ENCODE measurements around the gene CIBAR2.
"Not testable (repeated sequence)": the region's sequence is repeated elsewhere in the genome, so short reads cannot be mapped to it uniquely, and the experiment has no call there.

The CIBAR2 gene

DNA sequence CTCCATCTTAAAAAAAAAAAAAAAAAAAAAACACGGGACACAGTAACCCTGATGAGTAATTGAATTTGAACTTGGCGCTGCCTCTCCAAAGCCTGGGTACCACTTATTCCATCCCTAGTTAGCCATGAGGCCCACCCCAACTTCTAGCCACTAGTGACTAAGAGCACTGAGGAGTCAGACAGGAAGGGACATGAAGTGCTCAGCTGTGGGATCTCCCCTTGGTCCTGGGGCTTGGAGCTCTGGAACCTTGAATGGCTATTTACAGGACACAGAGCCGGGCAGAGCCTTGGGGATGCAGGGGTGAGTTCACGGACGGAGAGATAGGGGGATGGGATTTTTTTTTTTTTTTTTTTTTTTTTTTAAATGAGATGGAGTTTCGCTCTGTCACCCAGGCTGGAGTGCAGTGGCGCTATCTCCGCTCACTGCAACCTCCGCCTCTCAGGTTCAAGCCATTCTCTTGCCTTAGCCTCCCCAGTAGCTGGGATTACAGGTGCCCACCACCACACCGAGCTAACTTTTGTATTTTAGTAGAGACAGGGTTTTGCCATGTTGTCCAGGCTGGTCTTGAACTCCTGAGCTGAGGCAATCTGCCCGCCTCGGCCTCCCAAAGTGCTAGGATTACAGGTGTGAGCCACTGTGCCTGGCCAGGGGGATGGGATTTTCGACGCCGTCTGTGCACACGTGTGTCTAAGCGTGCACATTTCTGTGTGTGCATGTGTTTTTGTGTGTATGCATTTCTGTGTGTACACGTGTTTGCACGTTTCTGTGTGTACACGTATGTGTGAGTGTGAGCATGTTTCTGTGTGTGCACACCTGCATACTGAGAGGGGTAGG is 20.4 kb upstream of the CIBAR2 start:
- in situ Hi-C loops (cut with HindIII; ENCODE audit: low pct_ligation_motif_present, low pct_unique_long_range_greater_than_20kb, low sequenced_read_pairs): no loop called here

DNA sequence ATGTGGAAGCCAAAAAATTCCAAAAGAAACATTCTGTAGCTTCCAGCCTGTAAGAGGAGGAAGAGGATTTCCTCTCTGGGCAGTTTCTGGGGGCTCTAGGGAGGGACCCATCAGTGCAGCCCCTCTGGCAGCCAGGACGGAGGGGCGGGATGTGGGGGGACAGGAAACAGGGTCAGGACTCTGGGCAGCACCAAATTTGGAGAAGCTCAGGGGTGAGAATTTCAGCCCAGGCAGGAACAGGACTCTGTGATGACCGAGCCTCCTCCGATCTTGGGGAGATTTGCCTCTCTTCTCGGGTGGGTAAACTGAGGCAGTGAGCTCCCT is 18.4 kb upstream of the CIBAR2 start:
- in situ Hi-C loops (cut with HindIII; ENCODE audit: low pct_ligation_motif_present, low pct_unique_long_range_greater_than_20kb, low sequenced_read_pairs): no loop called here
- DNase-seq: no peak

More for the DNA sequence above, 20.4 kb upstream of the CIBAR2 start:
- DNase-seq: no peak

GRCh38 chr16:85129876-85130704 is 17.8 kb upstream of the CIBAR2 start:
- in situ Hi-C loops (cut with HindIII; ENCODE audit: low pct_ligation_motif_present, low pct_unique_long_range_greater_than_20kb, low sequenced_read_pairs): no loop called here
- no peak for DNase-seq

- in situ Hi-C loops (cut with HindIII; ENCODE audit: low pct_ligation_motif_present, low pct_unique_long_range_greater_than_20kb, low sequenced_read_pairs): no loop called here
- DNase-seq: no peak
Observed at GRCh38 chr16:85128079-85128837, 16.0 kb upstream of the CIBAR2 start.

DNA sequence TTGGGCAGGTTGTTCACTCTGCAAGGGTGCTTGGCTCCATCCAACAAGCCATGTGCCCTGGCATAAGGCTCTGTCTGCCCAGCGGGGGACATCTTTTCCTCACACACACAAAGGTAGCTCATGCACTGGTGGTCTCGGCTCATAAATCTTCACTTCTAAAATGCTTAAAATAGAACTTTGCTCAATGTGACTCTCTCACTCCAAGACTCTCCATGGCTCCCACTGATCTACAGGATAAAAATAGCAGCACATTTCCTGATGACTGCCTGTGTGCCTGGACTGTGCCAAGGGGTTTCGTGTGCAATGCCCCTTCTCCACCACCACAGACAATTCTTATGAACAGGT is 15.1 kb upstream of the CIBAR2 start:
- DNase-seq: no peak
- in situ Hi-C loops (cut with HindIII; ENCODE audit: low pct_ligation_motif_present, low pct_unique_long_range_greater_than_20kb, low sequenced_read_pairs): no loop called here

- in situ Hi-C loops (cut with HindIII; ENCODE audit: low pct_ligation_motif_present, low pct_unique_long_range_greater_than_20kb, low sequenced_read_pairs): no loop called here
- DNase-seq: no peak
Observed at GRCh38 chr16:85126705-85127378, 14.6 kb upstream of the CIBAR2 start.

GRCh38 chr16:85126394-85126704 is 14.1 kb upstream of the CIBAR2 start:
- no peak for DNase-seq
- in situ Hi-C loops (cut with HindIII; ENCODE audit: low pct_ligation_motif_present, low pct_unique_long_range_greater_than_20kb, low sequenced_read_pairs): no loop called here

DNA sequence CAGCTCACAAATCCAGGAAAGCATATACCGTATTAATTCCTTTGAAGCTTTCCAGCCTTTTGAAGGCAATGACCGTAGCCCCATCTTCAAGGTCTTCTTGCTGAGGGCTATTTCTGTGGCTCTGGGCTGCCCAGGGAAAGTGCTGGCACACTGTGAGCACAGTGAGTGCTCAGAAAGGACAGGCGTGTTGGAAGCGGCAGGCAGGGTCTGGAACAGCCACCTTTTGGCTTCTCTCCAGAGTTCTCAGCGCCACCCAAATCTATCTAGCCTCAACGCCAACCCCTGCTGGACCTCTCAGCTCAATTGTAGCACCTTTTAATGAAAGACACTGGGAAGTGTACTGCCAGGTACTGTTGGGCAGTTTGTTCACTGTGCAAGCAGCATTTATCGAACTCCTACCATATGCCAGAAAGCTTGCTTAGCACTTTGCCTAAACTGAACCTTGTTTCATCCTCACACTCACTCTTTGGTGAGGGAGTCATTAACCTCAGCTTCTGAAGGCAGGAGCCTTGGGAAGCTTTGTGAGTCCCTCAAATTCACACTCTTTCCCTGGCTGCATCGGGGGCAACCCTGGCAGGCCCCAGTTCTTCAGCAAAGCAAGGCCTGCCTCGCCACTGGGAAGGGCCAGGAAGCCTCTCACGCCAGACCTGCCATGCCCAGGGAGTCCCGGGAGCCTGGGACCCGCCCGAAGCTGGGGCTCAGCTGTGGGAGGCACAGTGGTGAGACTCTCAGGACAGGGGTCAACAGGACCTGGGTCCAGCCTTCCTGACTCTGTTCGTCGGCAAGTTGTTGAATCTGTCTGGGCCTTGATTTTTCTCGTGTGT is 13.5 kb upstream of the CIBAR2 start:
- no peak for DNase-seq
- in situ Hi-C loops (cut with HindIII; ENCODE audit: low pct_ligation_motif_present, low pct_unique_long_range_greater_than_20kb, low sequenced_read_pairs): no loop called here

GRCh38 chr16:85124636-85125346 is 12.5 kb upstream of the CIBAR2 start:
- in situ Hi-C loops (cut with HindIII; ENCODE audit: low pct_ligation_motif_present, low pct_unique_long_range_greater_than_20kb, low sequenced_read_pairs): no loop called here

DNA sequence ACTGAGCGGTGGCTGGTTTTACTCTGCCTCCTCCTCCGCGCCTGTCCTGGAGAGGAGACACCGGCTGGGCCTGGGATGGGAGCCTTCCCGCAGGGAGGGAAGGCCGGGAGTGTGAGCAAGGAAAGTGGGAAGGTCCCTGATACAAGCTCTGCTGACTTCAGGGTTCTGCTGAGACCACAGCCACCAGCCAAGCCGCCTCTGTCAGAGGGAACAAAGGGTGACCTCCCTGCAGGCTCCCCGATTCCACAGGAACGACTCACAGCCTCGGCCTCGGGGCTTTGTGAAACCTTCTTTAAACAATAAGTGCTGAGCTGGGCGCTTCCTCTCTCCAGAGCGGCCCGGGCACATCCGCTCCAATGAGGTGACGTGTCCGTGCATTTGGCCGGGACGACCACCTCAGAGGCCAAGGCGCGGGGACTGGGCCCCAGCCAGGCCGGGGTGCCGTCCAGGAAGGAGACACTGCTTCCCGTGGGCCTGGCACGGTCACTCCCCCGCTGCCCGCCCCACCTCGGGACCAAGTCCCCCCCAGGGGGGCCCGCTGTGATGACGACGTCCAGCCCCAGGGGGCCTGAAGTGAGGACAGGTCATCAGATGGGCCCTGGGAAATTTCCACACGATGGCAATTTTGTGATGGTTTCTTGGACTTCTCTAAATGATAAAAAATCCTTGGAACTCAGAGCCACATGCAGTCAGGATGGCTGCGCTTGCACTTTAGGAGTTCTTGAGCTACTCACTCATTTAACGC is 11.8 kb upstream of the CIBAR2 start:
- in situ Hi-C loops (cut with HindIII; ENCODE audit: low pct_ligation_motif_present, low pct_unique_long_range_greater_than_20kb, low sequenced_read_pairs): no loop called here
- no peak for DNase-seq

More at GRCh38 chr16:85124636-85125346, 12.5 kb upstream of the CIBAR2 start:
- DNase-seq: no peak

DNA sequence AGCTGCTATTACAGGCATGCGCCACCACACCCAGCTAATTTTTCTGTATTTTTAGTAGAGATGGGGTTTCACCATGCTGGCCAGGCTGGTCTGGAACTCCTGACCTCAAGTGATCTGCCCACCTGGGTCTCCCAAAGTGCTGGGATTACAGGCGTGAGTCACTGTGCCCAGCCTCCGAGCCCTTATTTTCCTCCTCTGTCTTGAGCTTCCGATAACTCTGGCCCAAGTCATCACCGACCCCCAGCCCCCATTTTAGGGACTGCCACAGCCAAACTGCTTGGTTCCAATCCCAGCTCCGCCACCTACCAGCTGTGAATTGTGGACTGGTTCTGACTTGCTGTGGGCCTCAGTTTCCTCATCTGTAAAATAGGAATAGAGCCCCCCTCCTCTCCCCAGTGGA is 11.2 kb upstream of the CIBAR2 start:
- DNase-seq; in situ Hi-C loops (cut with HindIII; ENCODE audit: low pct_ligation_motif_present, low pct_unique_long_range_greater_than_20kb, low sequenced_read_pairs): not testable (repeated sequence)

- in situ Hi-C loops (cut with HindIII; ENCODE audit: low pct_ligation_motif_present, low pct_unique_long_range_greater_than_20kb, low sequenced_read_pairs): no loop called here
- no peak for DNase-seq
Observed at GRCh38 chr16:85120006-85120340, 7.7 kb upstream of the CIBAR2 start.

GRCh38 chr16:85117418-85117817 is 5.1 kb upstream of the CIBAR2 start:
- DNase-seq: no peak

DNA sequence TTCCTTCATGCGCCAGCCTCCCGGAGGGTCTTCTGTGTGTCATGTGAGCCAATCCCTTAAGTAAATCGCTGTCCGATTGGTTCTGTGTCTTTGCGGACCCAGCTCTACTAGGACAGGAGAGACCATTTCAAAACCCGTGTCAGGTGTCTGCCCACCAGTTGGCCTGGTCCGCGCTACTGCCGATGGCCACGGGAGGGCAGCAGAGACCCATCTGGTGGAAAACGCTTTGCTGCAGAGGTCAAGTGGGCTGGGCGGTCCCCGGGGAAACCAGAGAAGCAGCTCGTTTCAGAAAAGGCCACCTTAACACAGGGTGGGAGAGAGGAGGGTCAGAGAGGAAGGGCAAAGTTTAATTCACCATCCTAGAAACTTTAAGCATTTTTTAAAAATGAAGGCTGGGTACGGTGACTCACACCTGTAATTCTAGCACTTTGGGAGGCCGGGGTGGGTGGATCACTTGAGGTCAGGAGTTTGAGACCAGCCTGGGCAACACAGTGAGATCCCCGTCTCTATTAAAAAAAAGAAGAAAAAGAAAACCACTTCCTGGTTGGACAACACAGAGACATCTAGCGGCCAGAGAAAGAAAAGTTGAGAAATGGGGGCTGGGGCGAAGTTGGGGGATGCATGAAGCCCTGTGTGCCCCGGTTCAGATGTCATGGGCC is 2.8 kb upstream of the CIBAR2 start:
- in situ Hi-C loops (cut with HindIII; ENCODE audit: low pct_ligation_motif_present, low pct_unique_long_range_greater_than_20kb, low sequenced_read_pairs): no loop called here
- peak; percentile 90 for DNase-seq

More at GRCh38 chr16:85117418-85117817, 5.1 kb upstream of the CIBAR2 start:
- in situ Hi-C loops (cut with HindIII; ENCODE audit: low pct_ligation_motif_present, low pct_unique_long_range_greater_than_20kb, low sequenced_read_pairs): no loop called here

- no peak for DNase-seq
- in situ Hi-C loops (cut with HindIII; ENCODE audit: low pct_ligation_motif_present, low pct_unique_long_range_greater_than_20kb, low sequenced_read_pairs): no loop called here
Observed at GRCh38 chr16:85113913-85114312, 1.6 kb upstream of the CIBAR2 start.

DNA sequence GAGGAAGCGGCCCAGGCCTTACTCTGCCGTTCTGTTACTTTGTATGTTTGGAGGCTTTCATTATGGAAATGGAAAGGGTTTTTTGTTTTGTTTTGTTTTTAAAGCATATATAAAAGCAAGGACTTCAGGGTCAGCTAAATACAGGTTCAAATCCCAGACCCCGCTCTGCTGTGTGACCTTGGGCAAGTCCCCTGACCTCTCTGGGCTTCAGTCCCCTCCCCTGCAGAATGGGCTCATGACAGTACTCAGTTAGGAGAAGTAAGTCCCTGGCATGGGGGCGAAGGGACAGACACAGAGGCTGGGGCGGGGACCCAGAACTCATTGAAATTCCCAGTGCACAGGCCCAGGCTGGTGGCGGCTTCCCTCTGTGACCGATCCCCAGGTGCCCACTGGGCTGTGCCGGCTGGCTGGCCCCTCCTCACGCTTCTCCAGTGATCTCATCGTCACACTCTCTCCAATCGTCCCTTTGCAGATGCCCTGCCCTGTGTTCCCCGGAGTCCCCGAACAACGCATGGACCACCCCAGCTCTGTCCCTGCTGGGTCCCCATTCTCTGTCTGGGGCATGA is 979 bp upstream of the CIBAR2 start:
- in situ Hi-C loops (cut with HindIII; ENCODE audit: low pct_ligation_motif_present, low pct_unique_long_range_greater_than_20kb, low sequenced_read_pairs): no loop called here
- DNase-seq: no peak

Data from ACHN (cell line).